GM19035 (cell line): Measurements from ENCODE around the gene MUC2.

ENCODE experiments used
- ATAC-seq: cut with Tn5 transposase; IDR thresholded peaks from one replicate; pipeline ENCODE4 v1.9.1; 2021; ENCODE audit not compliant: unreplicated experiment

The MUC2 gene

DNA sequence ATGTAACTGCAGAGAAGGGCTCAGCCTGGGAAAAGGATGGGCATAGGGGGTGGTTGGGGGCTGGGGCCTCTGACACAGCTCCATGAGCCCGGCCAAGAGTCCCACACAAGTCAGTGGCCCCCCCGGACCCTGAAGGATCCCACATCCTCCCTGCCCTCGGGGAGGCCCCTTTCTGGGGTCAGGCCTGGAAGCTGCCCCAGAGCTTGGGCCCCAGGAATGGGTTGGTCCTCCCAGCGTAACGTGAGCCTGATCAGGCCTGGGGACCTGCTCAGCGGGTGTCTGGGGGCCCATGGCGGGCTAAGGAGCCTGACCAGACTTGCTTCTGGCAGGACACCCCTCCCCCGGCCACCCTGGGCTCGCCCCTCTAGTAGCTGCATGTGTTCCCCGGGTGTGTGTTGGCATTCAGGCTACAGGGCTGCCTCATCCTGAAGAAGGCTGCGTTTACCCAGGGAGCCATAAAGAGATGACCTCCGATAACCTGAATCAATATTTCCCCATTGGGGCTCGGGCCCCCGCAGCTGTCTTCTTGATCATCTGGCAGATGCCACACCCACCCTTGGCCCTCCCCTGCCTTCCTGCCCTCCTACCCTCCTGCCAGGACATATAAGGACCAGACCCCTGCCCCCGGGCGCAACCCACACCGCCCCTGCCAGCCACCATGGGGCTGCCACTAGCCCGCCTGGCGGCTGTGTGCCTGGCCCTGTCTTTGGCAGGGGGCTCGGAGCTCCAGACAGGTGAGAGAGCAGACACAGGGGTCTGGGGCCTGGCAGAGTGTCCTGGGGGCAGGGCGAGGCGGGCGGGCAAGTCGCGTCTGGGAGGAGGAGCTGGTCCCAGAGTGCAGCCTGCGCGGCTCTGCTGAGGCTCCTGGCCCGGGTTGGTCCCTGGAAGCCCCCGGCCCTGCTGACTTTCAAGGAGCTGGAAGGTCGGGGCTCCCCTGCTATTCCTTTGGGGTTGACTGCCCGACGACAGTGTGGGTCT, at the start of gene MUC2:
Gene MUC2 (plus strand): TSS at position 631 of the 978 bp plus-strand sequence.
- ATAC-seq: no peak

DNA sequence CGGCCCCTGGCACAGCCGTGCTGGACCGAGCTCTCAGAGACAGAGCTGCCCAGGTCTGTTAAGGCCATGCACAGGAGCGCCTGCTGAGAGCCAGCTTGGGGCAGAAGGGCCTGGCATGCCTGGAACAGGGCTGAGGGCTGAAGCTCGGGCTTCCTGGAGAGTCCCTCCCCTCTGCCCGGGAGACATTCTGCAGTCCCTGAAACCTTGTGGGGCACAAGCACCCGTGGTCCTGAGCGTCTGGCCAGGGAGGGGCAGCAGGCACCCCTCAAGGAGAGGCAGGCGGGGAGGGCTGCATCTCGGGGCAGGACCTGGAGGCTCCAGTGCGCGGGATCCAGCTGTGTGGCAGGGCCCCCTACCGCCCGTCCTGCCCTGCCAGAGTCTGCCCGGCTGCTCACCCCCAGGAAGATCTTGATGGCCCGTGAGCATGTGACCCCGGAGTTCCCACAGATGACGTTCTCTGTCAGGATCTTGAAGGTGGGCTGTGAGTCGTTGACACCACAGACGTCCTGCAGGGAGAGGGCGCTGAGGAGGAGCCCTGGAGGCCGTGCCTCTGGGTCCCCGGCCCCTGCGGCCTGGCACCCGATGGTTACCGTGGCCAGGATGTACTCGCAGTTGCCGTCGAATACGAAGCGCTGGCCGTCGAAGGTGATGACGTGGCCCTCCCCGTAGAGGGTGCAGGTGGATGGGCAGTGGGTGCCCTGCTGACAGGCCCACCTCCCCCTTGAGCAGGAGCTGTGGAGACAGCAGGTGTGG, 49.1 kb upstream of the MUC2 start:
- ATAC-seq: no peak

DNA sequence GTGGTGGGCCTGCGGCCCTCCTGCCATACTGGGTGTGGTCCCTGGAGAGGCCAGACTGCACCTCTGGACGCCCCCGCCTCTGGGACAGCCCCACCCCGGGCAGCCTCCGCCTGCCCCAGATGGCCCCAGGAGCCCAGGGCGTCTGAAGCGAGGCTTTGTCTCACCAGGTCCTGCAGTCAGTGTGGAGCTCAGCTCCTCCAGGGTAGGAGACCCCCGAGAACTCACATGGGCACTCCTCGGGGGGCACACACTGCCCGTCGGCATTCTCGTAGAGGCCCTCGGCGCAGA, 48.6 kb upstream of the MUC2 start:
- ATAC-seq: no peak

DNA sequence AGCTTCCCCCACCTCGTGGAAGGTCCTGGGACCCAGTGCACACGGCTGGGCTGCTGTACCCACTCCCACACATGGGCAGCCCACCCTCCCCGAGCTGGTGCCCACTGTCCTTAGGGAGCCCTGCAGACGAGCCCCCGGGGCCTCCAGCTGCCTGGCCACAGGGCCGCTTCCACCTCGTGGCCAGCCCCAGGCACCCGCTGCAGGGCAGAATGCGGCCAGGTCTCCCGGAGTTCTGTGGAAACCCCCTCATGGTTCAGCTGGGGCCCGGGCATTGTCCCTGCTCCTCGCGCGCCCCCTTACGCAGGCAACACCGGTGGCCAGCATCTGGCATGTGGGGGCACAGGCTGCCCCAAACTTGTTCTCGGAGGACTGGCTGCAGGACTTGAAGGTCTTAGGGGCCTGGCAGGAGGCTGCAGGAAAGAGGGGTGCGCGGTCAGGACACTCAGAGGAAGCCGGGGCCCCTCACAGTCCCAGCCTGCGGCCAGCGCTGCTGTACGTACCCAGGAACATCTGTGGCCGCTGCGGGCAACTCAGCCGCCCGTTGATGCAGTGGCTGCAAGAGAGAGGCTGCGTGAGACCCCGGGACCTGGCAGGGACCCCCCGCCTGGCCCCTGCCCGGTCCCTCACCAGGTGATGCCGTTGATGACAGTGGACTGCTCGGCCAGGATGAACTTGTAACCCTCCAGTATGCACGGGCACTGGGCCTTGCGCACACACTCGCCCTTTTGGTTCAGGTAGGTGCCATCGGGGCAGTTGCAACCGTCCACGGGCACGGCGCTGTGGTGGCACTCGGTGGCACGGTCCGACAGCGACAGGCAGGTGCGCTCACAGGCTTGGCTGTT, 47.8 kb upstream of the MUC2 start:
- no peak for ATAC-seq

DNA sequence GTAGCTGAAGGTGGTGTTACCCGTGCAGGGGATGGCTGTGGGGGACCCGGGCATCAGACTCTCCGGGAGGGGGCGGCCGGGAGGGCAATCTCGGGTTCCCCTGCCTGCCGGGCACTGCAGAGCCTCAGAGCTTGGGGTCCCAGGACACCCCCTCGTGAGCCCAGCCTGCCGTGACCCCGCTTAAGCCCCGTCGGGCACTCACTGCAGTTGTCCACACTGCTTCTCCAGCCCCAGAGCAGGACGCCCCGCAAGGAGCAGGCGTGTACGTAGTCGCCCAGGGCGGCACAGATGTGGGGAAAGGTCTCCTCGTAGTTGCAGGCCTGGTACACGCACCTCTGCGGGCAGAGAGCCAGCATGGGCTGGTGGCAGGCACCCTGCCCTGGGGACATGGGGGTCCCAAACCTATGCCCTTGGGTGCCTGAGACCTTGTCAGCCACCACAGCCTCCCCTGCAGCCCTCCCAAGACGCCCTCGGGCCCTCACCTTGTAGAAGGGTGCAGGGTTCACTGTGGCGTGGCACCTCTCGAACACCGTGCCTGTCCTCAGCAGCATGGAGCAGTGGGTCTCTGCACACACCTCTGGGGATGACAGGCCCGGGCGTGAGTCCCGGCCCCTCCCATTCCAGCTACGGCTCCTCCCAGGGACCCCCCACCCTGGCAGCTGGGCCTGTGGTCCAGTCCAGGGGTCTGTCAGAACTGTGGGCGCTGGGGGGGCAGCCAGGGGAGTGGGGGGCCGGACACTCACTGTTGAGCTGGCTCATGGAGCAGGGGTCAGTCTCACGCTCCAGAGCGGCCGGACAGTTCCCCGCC, 47.0 kb upstream of the MUC2 start:
- ATAC-seq: no peak

DNA sequence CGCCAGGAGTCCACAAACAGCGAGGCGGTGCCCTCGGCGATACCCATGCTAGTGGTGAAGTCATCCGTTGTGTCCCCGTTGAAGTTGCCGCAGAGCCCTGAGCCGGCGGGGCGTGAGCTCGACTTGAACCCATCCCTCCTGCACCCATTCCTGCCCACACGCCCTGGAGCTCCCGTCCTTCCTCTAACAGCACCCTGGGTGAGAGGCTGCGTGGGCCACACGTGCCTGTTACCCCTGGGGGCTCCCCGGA, 46.5 kb upstream of the MUC2 start:
- ATAC-seq: no peak

DNA sequence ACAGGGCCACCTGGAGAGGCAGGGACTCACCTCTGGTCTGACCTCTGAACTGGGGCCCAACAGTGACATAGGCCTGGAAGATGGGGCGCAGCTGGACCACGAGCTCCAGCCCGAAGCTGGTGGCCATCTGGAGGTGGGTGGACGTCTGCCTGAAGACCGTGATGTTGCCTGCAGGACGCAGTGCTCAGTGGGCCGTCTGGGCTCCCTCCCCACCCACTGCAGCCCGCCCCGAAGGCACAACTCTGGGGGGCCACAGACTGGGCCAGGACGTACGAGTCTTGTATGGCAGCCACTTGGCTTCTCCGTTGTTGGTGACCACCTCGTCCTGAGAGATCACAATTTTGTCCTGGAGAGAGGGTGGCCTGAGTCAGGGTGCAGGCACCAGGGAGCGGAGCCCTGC, 46.1 kb upstream of the MUC2 start:
- no peak for ATAC-seq

DNA sequence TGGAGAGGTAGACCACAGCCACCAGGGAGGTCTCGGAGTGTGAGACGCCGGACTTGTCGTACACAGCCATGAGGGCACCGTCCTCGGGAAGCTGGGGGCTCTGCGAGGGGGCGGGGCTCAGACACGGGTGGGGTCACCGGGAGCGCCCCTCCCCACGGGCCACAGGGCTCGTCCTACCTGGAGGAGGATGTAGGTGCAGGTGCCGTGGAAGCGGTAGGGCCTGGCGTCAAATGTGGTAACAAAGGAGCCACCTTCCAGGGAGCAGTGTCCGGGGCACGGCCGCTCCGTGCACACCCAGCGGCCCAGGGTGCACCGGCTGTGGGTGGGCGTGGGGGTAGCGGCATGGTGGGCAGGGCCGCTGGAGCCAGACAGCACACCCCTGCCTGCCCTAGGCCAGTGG, 45.6 kb upstream of the MUC2 start:
- ATAC-seq: no peak

DNA sequence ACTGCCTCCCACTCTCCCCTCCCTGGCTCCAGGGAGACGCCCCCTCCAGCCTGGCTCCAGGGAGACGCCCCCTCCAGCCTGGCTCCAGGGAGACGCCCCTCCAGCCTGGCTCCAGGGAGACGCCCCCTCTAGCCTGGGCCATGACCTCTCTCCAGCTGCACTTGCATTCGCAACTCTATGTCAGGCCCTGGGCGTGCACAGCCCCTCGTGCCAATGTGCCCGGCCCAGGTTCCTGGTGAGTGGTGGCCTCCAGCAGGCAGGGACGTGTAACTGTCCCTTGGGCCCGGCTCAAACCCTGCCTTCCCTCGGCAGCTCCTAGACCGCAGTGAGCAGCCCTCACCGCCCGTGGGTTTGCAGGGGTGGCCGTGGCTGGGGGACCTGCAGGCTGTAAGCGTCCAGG, 45.0 kb upstream of the MUC2 start:
- no peak for ATAC-seq

DNA sequence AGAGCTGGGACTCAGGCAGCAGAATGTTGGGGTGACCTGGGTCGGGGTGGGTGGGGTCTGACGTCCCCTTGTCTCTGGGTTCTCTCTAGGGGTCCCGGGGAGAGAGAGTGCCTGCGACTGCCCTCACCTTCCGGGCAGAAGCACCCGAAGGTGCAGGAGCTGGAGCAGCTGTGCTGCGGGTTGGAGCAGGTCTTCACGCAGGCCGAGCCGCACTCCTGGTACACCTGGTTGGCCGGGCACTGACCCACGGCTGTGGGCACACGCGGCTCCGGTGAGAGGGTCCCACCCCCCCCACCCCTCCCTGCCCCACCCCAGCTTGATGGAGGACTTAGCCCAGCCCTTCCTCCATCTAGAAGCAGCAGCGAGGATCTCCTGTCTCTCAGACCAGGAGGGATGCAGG, 44.6 kb upstream of the MUC2 start:
- ATAC-seq: no peak

DNA sequence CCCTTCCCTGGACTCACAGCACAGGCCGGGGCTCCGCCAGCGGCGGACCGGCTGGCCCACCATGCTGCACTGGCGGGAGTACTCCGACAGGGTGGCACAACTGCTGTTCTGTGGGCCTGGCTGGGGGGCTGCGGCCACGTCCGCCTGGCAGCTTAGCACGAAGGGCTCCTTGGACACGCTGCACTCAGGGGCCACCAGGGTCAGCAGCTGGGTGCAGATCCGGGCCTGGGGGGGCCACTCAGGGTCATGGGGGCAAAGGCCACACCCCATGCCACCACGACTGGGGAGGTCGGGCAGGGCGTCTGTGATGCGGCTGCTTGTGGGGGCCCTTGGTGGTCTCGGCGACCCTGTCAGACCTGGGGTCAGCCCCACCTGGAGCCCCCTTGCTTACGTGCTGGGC, 44.1 kb upstream of the MUC2 start:
- no peak for ATAC-seq

DNA sequence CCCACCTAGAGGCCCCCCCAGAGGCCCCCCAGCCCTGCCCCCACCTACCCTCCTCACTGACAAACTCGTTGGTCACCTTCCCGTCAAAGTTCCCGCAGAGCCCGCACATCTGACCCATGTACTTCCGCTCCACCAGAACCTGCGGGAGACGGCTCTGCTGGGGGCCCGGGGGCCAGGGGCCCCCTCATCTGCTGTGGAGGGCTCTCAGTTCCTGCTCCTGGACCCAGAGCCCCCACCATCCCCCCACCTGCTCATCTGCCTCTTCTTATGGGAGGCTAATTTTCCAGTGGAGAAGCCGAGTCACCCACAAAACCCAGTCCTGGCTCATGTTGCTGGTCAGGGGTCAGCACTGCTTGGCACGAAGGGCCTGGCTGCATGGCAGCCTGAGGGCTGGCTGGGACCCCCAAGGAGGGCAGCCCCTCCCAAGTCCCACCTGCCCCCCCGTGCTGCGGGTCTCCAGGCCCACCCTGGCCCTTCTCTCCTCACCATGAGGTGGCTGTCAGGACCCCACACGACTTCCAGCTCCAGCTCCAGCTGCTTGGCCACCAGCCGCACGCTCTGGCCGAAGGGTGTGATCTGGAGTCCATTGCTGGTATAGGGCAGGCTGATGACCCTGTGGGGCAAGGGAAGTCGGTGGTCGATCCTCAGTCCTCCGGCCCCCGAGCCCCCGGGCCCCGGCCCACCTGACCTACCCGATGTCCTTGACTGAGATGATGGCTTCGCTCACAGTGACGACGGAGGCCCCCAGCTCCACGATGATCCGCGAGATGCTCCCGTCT, 43.4 kb upstream of the MUC2 start:
- ATAC-seq: no peak

DNA sequence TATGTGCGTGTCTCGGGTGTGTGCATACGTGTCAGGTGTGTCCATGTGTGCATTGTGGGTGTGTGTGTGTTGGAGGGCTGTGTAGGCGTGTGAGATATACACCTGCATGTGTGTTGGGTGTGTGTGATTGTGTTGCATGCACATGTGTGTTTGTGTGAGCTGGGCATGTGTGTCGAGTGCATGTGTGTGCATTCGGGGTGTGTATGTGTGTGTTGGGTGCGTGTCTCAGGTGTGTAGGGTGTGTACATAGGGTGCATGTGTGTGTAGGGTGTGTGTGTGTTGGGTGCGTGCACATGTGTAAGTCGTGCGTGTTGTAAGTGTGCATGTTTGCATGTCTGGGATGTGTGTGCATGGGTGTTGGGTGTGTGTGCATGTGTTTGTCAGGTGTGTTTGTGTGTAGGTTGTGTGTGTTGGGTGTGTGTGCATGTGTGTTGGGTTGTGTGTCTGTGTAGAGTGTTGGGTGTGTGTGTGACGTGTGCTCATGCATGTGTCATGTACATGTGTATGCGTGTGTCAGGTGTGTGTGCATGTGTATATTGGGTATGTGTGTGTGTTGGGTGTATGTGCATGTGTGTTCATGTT, 42.3 kb upstream of the MUC2 start:
- ATAC-seq: no peak

DNA sequence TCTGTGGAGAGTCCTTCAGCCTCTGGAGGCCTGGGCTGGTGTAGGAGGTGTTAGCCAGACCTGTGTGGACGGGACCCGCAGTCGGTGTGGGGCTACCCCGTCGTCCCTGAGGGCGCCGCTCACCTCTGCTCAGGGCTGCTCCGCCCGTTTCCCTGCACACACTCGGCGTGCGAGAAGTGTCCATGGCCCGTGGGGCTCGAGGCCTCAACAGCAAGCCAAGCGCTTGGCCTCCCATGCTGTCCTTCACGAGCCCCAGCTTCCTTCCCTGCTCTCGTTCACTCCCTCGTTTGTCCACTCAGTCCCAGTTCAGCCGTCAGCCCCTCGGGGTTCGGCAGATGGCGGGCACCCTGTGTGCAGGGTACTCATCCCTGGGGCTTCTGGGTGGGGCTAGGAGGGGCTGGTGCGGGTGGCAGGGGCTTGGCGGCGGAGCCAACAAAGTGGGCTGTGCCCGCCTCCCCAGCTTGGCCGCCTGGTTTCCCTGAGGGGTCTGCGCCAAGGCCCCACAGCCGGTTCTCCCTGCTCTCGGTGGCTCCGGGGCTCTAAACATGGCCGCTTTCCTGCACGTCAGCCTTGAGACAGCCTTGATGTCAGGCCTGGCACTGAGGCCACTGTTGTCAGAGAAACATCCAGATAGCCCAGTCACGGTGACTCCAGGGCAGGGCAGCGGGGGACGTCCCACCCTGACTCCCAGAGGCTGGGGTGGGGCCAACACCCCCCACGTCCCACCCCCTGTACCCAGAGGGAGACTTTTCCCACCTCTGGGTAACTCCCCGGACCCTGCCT, 41.5 kb upstream of the MUC2 start:
- ATAC-seq: no peak

DNA sequence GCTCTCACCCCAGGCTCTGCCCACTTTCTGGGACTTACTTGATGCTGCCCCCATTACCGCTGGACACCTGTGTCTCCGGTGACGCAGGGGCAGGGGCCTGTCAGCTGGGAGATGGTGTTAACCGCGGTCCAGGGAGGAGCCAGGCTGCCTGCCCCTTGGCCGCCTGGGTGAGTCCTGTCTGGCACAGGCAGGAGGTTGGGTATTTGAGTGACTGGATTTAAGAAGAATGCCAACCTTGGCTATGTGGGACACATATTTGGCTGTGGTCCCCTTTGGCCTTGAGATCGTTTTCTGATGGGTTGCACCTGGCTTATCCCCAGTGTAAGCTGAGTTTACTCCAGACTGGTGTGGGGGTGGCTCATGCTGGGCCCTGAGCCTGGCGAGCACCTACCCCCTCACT, 40.7 kb upstream of the MUC2 start:
- ATAC-seq: no peak

DNA sequence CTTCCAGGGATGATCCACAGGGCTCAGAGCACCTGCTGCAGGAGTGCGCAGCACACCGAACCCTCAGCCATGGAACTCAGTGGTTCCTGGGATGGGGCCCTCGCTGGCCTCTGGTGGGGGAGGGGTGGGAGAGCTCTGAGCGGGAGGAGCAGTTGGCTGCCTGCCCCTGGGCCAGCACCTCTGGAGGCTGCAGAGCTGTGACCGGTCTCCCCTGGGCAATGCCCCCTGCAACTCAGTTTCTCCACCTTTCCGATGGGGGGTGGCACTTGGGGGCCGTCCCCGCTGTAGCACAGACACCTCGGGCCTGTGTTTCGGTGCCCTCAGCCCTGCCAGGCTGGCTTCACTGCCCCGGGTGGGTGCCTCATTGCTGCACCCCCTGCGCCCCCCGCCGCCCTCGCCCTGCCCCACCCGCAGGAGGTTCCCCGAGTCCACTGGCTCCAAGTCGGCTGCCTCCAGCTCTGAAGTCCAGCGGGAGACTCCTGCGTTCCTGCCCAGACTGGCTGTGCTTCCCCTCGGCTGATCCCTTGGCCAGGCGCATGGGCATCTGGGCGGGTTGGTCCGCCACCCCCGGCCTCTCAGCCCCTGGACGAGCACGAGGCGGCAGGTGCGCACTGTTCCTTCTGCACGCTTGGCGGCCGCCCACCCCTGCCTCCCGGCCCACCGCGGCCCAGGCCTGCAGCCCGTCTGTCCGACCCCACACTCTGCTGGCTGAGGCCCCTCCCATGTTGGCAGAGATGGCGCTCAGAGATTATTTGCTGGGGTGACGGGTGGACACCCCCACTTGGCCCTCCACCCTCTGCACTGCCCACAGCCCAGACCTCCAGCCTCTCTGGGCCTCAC, 40.0 kb upstream of the MUC2 start:
- ATAC-seq: no peak

DNA sequence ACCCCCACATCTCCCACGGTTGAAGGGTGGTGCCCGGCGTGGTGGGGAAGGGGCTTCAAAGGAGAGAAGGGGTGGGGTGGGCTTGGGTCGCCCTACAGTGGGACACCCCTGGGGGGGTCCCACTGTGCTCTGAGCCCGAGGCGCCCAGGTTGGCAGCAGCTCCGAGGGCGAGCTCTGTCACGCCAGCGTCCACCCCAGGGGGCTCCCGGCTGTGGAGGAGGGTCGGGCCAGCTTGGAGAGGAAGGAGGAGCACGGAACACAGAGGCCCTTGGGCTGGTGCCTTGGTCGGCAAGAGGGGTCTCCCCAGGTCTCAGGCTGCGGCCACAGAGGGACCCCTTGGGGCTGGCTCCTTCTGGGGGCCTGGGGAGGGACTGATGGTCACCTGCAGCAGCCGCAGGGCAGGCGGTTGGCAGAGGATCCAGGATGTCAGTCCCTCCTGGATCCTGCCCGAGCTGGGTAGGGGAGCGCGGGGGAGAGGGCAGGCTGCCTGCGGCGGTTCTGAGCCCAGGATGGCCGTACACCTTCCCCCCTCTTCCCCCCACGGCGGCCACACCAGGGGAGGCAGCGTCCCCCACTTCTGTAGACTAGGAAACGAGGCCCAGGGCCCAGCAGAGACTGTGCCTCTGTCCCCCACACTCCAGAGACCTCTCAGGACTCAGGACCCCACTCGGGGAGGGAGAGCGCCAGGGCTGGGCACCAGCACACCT, 38.9 kb upstream of the MUC2 start:
- no peak for ATAC-seq
